IPS-15b (cell line): ENCODE results near the gene ATP9B.

Source experiments
- H3K27me3 ChIP-seq: one replicate; pipeline ENCODE4 v1.6.1; 2013; ENCODE audit warnings: low read length; ENCODE audit not compliant: control insufficient read depth, insufficient read depth
- H3K36me3 ChIP-seq: one replicate; pipeline ENCODE4 v1.6.1; 2013; ENCODE audit warnings: low read length; ENCODE audit not compliant: control insufficient read depth, insufficient read depth
- H3K4me1 ChIP-seq: one replicate; pipeline ENCODE4 v1.6.1; 2013; ENCODE audit warnings: mild to moderate bottlenecking, low read length; ENCODE audit not compliant: control insufficient read depth, insufficient read depth
- H3K4me3 ChIP-seq: one replicate; pipeline ENCODE4 v1.5.1; 2013; ENCODE audit warnings: low read depth, low read length
- H3K9ac ChIP-seq: one replicate; pipeline ENCODE4 v1.6.1; 2013; ENCODE audit warnings: low read depth, mild to moderate bottlenecking, low read length
- H3K9me3 ChIP-seq: one replicate; pipeline ENCODE4 v1.6.1; 2013; ENCODE audit warnings: mild to moderate bottlenecking, low read length; ENCODE audit not compliant: control insufficient read depth, insufficient read depth

ATP9B gene

DNA sequence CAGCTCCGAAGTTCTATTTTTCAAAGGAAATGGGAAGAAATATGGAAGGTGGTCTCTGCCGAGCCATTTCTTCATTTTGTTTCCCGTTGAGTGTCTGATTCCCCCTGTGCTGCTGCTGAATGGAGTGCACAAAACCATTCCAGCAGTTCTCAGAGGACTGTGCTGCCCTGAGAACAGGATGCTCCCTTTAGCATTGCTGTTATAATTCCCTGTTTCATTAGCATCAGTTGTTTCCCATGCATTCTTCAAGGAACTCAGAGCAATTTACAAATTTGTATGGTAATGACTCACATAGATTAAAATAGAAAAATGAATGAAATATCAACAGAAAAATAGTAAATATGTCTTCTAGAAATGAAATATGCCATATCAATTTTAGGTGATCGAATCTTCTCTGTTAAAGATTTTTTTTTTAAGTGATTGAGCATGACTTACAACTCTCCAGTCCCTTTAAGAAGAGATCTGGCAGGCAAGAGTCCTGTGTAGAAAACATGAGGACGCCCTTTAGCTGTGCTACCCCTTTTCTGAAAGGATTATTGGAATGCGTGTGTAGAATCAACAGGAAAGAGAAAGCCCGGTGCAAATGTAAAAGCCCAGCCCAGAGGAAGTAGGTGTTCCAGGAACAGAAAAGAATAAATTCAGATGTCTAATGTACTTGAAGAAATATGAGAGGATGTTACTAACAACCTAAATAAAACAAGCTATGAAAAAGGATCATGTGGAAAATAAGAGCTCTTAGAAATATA is 118.5 kb downstream of the ATP9B start:
- no peaks in the 10 kb centered on the region for H3K36me3 ChIP-seq
- H3K4me3 ChIP-seq = no peak overlapping the region
- H3K9ac ChIP-seq = no peak overlapping the region
- peaks cover 4% of the 10 kb centered on the region for H3K4me1 ChIP-seq
- no peaks in the 10 kb centered on the region for H3K27me3 ChIP-seq
- no peaks in the 10 kb centered on the region for H3K9me3 ChIP-seq

DNA sequence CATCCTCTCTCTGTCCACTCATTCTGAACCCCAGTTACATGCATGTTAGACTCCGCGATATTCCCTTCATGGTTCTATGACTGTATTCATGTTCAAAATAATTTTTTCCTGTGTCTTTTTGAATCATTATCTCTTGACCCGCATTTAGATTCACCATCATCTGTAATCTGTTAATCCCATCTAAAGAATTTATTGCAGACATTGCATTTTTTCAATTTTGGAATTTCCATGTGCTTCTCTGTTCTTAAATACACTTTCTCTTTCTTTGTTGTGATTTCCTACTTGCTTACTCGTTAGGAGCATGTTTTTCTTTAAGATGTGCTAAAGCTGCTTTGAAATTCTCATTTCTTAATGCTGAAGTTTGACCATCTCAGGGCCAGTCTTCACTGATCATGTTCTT is 122.2 kb downstream of the ATP9B start:
- Histone ChIP-seq H3K27me3 (no peaks in the 10 kb centered on the region), H3K9ac (no peak overlapping the region), H3K4me1 (no peaks in the 10 kb centered on the region), H3K4me3 (no peak overlapping the region), H3K9me3 (no peaks in the 10 kb centered on the region), H3K36me3 (peaks cover 3% of the 10 kb centered on the region)

DNA sequence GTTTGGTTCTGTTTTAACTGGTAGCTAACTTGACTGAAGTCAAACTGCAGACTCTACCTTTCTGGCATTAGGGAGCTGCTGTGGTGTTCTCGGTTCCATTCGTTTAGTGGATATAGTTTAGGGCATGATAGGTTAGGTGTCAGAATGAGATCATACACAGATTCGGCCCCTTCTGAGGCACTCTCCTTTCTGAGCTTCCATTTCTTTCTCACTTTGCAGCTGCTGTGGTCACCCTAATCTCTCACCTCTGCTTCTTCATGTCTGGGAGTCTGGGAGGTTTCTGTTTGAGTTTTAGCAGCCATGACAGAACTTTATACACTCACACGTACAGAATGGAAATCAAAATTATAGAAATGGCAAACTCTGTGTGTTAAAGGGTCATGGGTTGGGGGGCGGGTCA is 122.8 kb downstream of the ATP9B start:
- H3K9me3 ChIP-seq = no peaks in the 10 kb centered on the region
- peaks cover 3% of the 10 kb centered on the region for H3K36me3 ChIP-seq
- H3K27me3 ChIP-seq = no peaks in the 10 kb centered on the region
- H3K4me3 ChIP-seq = no peak overlapping the region
- H3K9ac ChIP-seq = no peak overlapping the region
- H3K4me1 ChIP-seq = no peaks in the 10 kb centered on the region

DNA sequence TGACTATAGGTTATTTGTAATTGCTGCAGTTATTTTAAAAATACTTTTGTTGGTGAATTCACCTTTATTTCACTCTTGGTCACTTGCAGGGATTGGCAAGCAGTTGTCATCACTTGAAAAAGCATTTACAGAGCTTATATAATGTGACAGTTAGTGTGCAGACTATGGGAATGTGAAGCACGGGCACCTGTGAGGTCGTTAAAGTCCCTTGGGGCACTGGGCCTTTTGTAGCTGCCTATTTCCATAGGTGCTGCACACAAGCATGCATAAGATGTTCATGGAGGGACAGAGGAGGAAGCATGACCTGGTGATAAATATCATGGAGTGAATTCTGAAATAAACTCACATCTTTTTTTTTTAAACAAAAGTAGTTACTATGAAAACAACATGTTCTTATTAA is 124.6 kb downstream of the ATP9B start:
- peaks cover 3% of the 10 kb centered on the region for H3K36me3 ChIP-seq
- no peaks in the 10 kb centered on the region for H3K9me3 ChIP-seq
- H3K27me3 ChIP-seq = no peaks in the 10 kb centered on the region
- H3K4me3 ChIP-seq = no peak overlapping the region
- H3K9ac ChIP-seq = no peak overlapping the region
- no peaks in the 10 kb centered on the region for H3K4me1 ChIP-seq

DNA sequence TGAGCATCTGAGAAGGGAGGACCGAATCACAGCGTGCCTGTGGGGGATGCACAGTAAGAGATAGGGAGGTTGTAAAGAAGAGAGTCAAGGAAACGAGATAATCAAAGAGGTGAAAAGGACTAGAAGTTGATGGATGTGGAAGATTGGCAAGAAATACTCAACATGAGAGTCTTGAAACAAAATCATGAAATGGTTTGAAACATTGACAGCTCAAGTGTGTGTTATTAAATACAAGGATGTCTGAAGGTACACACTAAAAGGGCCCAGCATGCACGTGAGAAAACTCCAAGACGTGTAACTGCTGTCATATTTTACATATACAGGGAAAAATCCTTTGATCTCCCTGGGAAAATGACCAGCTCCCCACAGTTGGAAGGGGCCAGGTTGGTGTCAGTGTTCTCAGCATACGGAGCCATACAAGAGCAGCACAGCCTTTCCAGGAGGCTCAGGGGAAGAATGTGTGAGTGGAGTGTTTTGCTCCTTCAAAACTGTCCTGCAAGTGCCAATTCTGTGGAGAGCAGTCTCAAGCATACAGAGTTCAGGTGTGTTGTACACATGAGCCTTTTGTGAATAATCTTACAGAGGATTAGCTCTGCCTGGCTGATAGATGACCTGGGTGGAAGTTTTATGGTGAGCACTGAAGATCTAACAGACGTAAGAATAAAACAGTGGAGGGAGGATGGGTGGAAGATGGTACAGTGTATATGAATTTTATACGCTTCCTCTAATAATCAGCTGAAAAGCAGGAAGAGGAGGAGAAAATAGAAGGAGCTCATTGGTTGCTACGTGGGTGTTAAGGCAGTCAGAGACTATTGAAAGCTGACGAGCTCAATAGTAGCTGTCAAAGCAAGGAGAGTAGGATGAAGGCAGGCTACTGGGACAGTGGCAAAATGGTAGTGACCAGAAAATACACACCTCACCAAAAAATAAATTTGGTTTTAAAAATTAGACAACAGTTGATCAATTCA is 126.8 kb downstream of the ATP9B start:
- Histone ChIP-seq H3K9me3 (no peaks in the 10 kb centered on the region), H3K4me1 (no peaks in the 10 kb centered on the region), H3K27me3 (no peaks in the 10 kb centered on the region), H3K4me3 (no peak overlapping the region), H3K9ac (no peak overlapping the region), H3K36me3 (peaks cover 3% of the 10 kb centered on the region)

DNA sequence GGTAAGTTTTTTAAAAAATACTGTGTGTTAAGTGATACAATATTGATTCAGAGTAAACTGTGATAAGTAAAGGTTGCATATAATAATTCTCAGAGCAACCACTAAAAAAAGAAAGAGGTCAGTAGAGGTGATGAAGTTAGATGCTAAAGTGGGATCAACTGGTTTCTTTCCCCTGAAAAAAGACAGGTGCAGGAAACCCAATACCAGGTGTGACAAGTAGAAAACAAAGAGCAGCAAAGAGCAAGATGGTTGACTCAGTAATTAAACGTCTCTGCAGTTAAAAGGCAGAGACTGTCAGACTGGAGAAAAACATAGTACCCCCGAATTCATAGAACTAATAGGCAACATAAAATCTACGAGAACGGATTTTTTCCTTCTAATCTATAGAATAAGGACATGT is 128.3 kb downstream of the ATP9B start:
- H3K36me3 ChIP-seq = peaks cover 3% of the 10 kb centered on the region
- no peaks in the 10 kb centered on the region for H3K27me3 ChIP-seq
- no peaks in the 10 kb centered on the region for H3K9me3 ChIP-seq
- no peaks in the 10 kb centered on the region for H3K4me1 ChIP-seq
- H3K9ac ChIP-seq = no peak overlapping the region
- no peak overlapping the region for H3K4me3 ChIP-seq

DNA sequence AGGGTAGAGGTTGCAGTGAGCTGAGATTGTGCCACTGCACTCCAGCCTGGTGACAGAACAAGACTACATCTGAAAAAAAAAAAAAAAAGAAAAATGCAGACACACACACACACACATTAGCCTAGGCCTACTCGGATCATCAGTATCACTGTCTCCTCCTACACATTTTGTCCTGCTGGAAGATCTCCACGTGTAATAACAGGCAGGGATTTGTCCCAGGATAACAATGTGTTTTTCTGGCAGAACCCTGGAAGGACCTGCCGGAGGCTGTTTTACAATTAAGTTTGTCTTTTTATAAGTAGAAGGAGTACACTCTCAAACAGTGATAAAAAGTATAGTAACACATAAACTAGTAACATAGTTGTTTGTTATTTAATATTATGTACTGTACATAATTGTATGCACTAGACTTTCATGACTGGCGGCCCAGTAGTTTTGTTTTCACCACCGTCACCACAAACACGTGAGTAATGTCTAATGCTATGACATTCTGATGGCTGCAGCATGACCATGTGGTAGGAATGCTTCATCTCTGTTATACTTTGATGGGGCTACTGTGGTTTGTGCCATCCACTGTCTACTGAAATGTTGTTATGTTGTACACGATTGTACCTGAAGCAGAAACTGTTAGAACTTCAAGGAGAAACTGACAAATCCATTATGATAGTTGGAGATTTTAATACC is 130.6 kb downstream of the ATP9B start:
- Histone ChIP-seq H3K9me3 (no peaks in the 10 kb centered on the region), H3K27me3 (no peaks in the 10 kb centered on the region), H3K36me3 (peaks cover under 1% of the 10 kb centered on the region), H3K4me1 (no peaks in the 10 kb centered on the region), H3K9ac (no peak overlapping the region), H3K4me3 (no peak overlapping the region)

DNA sequence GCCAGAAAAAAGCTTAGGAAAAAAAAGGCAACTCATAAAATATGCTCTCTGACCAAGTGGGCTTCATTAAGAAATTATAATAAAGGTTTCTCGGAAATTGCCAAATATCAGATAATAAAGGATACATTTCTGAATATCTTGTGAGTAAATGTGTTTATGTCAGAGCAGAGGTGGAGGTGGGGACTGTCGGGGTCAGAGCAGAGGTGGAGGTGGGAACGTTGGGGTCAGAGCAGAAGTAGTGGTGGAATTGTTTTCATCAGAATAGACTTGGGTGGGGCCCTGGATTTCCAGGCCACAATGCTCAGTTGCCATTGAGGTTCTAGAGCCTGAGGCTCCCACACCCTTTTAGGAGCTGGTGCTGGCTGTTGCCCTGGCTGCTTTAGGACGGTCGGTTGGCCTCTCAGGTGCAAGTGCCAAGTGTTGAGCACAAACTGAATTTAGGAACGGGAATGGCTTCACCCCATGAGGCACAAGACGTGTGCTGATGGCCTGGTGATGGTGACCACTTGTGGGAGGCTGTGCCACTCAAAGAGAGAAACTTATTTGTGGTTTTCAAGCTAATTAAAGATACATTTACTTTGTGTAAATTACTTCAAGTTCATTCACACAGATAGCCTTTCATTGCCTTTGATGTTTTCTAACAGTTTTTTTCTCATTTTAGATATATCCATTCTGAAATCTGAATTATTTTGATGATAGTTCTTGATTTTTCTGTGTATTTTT is 131.5 kb downstream of the ATP9B start:
- no peaks in the 10 kb centered on the region for H3K4me1 ChIP-seq
- no peaks in the 10 kb centered on the region for H3K36me3 ChIP-seq
- H3K4me3 ChIP-seq = no peak overlapping the region

DNA sequence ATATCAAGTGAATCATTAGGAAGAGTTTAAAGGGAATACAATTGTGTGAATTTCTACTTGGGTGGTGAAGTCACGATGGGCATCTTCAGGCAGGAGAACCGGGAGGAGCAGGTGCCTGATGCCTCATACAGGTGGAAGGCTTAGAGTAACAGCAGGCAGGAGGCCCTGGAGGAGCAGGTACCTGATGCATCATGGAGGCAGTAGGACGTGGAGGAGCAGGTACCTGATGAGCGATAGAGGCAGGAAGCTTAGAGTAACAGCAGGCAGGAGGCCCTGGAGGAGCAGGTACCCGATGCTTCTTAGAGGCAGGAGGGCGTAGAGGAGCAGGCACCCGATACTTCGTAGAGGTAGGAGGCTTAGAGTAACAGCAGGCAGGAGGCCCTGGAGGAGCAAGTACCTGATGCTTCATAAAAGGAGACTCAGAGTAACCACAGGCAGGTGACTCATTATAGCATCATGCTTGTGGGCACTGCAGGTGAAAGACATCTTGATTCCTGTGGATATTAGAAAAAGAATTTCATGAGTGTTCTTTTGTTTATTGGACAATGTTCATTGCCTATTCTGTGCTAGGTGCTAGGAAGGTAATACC is 133.9 kb downstream of the ATP9B start:
- H3K36me3 ChIP-seq = no peaks in the 10 kb centered on the region

More for the DNA sequence above, 131.5 kb downstream of the ATP9B start:
- Histone ChIP-seq H3K9ac (no peak overlapping the region), H3K27me3 (no peaks in the 10 kb centered on the region), H3K9me3 (no peaks in the 10 kb centered on the region)

DNA sequence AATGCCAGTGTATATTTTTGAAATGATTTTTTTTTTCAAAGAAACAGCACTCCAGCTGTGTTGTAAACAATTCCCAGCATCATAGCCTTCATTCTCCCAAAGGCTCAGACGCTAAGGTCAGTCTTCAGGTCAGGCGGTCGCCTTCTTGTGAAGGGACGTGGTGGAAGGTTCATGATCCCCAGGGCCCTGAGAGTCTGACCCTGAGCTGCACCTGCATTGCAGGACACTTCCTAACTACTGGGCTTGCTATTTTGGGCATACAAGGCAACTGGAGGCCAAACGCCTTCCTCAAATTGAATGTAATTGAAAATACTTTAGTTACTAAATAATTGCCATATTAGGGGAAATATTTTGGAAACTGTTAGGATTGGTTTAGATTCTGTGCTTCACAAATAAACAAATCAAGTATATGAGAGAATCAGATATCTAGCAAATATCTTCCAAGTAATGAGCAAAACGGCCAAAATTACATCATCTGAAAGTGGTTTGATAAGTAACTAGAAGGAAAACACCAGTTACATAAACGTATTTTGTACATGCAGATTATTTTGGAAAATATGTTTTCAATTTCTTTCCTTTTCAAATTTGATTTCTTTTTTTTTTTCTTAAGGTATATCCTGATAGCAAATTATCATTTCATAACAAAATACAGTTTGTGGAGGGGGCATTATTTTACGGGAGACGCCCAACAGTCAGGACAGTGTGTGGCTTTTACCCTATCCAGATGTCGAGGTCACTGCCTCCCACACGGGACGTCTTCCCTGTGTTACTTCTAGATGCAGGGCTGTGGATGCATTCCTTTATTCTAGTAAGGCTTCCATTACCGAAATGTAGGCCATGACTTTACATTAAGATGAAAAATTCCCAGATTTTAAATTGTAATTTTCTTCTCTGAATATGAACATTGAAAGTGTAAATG is 136.0 kb downstream of the ATP9B start:
- no peak overlapping the region for H3K9ac ChIP-seq
- no peak overlapping the region for H3K4me3 ChIP-seq

More for the DNA sequence above, 133.9 kb downstream of the ATP9B start:
- Histone ChIP-seq H3K27me3 (no peaks in the 10 kb centered on the region), H3K4me1 (no peaks in the 10 kb centered on the region), H3K9me3 (no peaks in the 10 kb centered on the region), H3K4me3 (no peak overlapping the region), H3K9ac (no peak overlapping the region)

More for the DNA sequence above, 136.0 kb downstream of the ATP9B start:
- Histone ChIP-seq H3K4me1 (no peaks in the 10 kb centered on the region), H3K27me3 (no peaks in the 10 kb centered on the region), H3K9me3 (no peaks in the 10 kb centered on the region), H3K36me3 (no peaks in the 10 kb centered on the region)
